Renal cortical epithelial cell (primary cell): ENCODE results near the gene RSBN1L. TPM values are rescaled to one million over a fixed set of nuclear protein-coding genes. Genes with fewer than 3 reads are reported as not detected.
"Not testable (repeated sequence)": the region's sequence is repeated elsewhere in the genome, so short reads cannot be mapped to it uniquely, and the experiment has no call there.

Experiments used
- DNase-seq: peaks from one replicate; pipeline ENCODE4 v3.0.0-alpha.2; 2011; ENCODE audit warnings: low read depth
- total RNA-seq: library from RNA; depleted of rRNA; stranded (reverse); fragments of >200 nt; gene quantifications from 2 replicates; pipeline ENCODE4 v1.2.3, GENCODE V29; 2014

RSBN1L gene
- total RNA-seq, 1 donor from 2014 or later, result 24.5 TPM

GRCh38 chr7:77687747-77688144 is 8.5 kb upstream of the RSBN1L start:
- no peak for DNase-seq

GRCh38 chr7:77690289-77690688 is 6.0 kb upstream of the RSBN1L start:
- no peak for DNase-seq

GRCh38 chr7:77691892-77692491 is 4.3 kb upstream of the RSBN1L start:
- no peak for DNase-seq

- no peak for DNase-seq
Measured at GRCh38 chr7:77693830-77694583, 2.3 kb upstream of the RSBN1L start.

GRCh38 chr7:77696643-77697534 is 630 bp downstream of the RSBN1L start:
- no peak for DNase-seq

- DNase-seq, result no peak
Measured at GRCh38 chr7:77697535-77697831, 1.2 kb downstream of the RSBN1L start.

- no peak for DNase-seq
Measured at GRCh38 chr7:77698042-77698625, 1.9 kb downstream of the RSBN1L start.

GRCh38 chr7:77699056-77699455 is 2.8 kb downstream of the RSBN1L start:
- peak; percentile 84 for DNase-seq

GRCh38 chr7:77702513-77702912 is 6.3 kb downstream of the RSBN1L start:
- no peak for DNase-seq

GRCh38 chr7:77702968-77703472 is 6.8 kb downstream of the RSBN1L start:
- no peak for DNase-seq

- DNase-seq, result not testable (repeated sequence)
Measured at GRCh38 chr7:77703669-77704068, 7.4 kb downstream of the RSBN1L start.

GRCh38 chr7:77707504-77707992 is 11.3 kb downstream of the RSBN1L start:
- DNase-seq, result no peak

- DNase-seq, result no peak
Measured at GRCh38 chr7:77710067-77710466, 13.8 kb downstream of the RSBN1L start.

GRCh38 chr7:77710861-77711260 is 14.6 kb downstream of the RSBN1L start:
- no peak for DNase-seq

GRCh38 chr7:77714195-77714594 is 17.9 kb downstream of the RSBN1L start:
- no peak for DNase-seq

GRCh38 chr7:77714931-77715330 is 18.7 kb downstream of the RSBN1L start:
- DNase-seq, result not testable (repeated sequence)

GRCh38 chr7:77716804-77717203 is 20.5 kb downstream of the RSBN1L start:
- no peak for DNase-seq

- DNase-seq, result not testable (repeated sequence)
Measured at GRCh38 chr7:77717566-77717965, 21.3 kb downstream of the RSBN1L start.

GRCh38 chr7:77727527-77727926 is 31.3 kb downstream of the RSBN1L start:
- DNase-seq, result no peak

- DNase-seq, result no peak
Measured at GRCh38 chr7:77727936-77728701, 31.9 kb downstream of the RSBN1L start.
